C4-2B (cell line): ENCODE data around the gene NLGN1.

Experiments
- ZFX ChIP-seq: fragments of 450-650 bp; IDR thresholded peaks from 2 replicates; pipeline ENCODE4 v1.6.1; 2017
- TF ChIP-seq, protein P1 (sequence below): fragments of 450-650 bp; conservative IDR thresholded peaks from 2 replicates; pipeline ENCODE4 v1.5.1; 2017; ENCODE audit warnings: mild to moderate bottlenecking

DNA sequence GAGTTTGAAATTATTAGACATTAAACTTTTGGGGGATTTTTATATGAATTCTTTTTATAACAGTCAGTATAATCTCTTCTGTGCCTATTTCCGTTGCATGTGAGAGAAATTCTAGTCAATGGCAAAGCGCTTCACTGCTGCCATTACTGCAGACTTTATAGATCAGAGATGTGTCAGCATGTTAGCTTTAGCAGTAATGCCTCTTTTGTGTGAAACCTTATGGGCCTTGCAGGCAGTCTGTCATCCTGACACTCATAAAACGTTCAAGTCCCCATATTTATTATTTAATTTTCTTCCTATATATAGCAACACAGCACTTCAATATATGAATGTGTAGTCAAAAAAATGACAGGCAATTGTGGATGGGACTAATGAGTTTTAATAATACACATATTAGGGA lies 191.0 kb downstream of the NLGN1 start:
- TF ChIP-seq, protein P1, sequence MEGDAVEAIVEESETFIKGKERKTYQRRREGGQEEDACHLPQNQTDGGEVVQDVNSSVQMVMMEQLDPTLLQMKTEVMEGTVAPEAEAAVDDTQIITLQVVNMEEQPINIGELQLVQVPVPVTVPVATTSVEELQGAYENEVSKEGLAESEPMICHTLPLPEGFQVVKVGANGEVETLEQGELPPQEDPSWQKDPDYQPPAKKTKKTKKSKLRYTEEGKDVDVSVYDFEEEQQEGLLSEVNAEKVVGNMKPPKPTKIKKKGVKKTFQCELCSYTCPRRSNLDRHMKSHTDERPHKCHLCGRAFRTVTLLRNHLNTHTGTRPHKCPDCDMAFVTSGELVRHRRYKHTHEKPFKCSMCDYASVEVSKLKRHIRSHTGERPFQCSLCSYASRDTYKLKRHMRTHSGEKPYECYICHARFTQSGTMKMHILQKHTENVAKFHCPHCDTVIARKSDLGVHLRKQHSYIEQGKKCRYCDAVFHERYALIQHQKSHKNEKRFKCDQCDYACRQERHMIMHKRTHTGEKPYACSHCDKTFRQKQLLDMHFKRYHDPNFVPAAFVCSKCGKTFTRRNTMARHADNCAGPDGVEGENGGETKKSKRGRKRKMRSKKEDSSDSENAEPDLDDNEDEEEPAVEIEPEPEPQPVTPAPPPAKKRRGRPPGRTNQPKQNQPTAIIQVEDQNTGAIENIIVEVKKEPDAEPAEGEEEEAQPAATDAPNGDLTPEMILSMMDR, result no peak
- TF ChIP-seq ZFX, result no peak
